ENCODE data around the gene ACTC1.

Gene ACTC1

GRCh38 chr15:34795267-34796081 lies at the start of gene ACTC1:
ACTC1 (minus strand) TSS chr15:34795549; CDS start chr15:34794808, 741 bp downstream.
- TF ChIP-seq CTCF (conservative IDR thresholded peaks at IDR 0.05) (no peak), ZFX (IDR thresholded peaks at IDR 0.05) (no peak)

DNA sequence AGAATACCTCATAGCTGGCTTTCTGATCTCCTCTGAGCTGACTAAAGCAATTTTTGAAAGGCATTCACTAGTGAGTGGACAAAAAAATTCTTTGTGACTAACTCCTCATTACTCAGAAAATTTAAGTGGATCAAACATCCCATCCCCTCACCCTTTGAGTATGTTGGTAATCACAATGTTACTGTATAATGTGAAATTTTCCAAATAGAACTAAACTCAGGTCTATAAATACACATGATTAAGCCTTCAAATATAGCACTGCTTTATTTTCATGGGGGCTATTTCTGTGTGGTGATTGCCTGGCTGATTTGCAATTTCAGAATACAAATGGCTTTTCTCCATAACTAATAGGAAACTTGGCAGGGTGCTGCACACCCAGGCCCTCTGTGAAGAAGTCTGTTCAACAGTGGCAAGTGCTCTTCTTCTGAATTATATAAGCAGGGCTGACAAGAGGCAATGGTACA lies 45.9 kb upstream of the ACTC1 start:
- no peak for TF ChIP-seq ZFX (IDR thresholded peaks at IDR 0.05)
- no peak for TF ChIP-seq CTCF (conservative IDR thresholded peaks at IDR 0.05)
- H3K27ac ChIP-seq = no peak overlapping the region

More at GRCh38 chr15:34795267-34796081, at the start of gene ACTC1:
- no peak within 1 kb of the TSS for H3K27ac ChIP-seq

- H3K27ac ChIP-seq = no peak overlapping the region
- no peak for TF ChIP-seq CTCF (conservative IDR thresholded peaks at IDR 0.05)
These were observed 42.9 kb upstream of the ACTC1 start for GRCh38 chr15:34838282-34838681.

DNA sequence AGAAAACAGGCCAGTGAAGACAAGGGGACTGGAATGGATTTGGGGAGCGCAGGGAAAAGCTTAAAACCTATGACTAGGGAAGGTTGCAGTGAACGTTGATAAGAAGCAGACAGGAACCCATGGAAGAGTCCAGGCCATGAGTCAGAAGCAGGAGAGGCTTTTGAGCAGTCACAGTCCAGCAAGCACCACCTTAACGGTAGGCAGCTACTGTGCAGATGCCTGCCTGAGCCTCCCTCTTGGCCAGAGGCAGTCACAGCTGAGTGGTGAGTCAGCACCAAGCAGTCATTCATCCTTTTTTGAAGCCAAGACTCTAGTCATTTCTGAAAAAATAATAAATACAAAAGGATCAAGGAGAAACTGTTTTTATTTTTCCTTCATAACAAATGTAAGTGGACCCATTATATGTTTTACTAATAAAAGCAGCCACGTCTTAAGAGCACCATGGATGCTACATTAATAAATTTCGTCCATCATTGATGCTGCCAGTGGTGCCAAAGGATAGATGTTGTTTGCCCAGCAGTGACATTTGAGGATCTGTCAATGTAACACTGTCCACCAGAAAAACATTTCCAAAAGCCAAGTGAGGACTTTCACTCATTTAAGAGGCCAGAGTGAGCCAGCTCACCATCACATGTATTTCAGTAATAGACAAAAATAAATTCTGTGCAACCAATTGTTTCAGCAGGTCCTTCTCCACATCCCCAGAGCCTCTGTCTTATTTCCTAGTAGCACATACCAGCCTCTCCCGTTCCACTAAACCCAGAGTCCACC lies 42.1 kb upstream of the ACTC1 start:
- no peak for TF ChIP-seq CTCF (conservative IDR thresholded peaks at IDR 0.05)
- no peak for TF ChIP-seq ZFX (IDR thresholded peaks at IDR 0.05)
- no peak overlapping the region for H3K27ac ChIP-seq

DNA sequence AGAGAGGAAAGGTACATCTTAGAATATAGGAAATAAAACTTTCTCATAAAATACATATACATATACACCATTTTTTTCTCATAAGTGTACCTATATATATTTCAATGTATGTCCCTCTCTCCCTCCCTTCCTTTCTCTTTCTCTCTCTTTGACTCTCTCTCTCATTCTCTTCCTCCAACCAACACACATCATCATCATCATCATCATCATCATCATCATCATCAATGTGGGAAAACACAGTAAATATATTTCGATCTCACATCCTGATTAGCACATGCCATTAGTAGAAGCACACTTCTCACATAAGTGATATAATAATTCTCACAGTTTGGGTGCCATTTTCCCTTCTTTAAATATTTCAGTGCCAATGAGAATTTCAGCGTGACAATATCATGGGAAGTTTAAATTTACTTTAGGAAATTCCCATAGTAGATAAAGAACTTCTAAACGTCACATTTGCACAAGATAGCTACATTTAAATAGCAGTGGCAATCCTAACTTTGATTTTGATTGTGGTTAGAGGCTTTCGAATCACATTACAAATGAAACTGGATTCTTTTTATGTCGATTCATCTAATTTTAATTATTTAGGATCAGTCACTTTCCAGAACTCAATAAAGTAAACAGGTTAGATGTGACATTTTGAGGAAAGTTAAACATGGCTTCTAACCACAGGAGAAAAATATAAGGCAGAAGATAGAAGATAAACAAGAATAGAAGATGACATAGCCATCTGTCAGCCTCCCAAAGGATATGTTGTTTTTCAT lies 33.0 kb upstream of the ACTC1 start:
- no peak overlapping the region for H3K27ac ChIP-seq
- TF ChIP-seq ZFX (IDR thresholded peaks at IDR 0.05) (no peak), CTCF (conservative IDR thresholded peaks at IDR 0.05) (no peak)

GRCh38 chr15:34821831-34822230 lies 26.5 kb upstream of the ACTC1 start:
- no peak for TF ChIP-seq ZFX (IDR thresholded peaks at IDR 0.05)
- TF ChIP-seq CTCF (conservative IDR thresholded peaks at IDR 0.05) = no peak
- H3K27ac ChIP-seq = no peak overlapping the region
